Right lobe of liver (tissue), 6 donors: ENCODE measurements around the gene MTM1. TPM values are rescaled to one million over a fixed set of nuclear protein-coding genes. Genes with fewer than 3 reads are reported as not detected.

Experiments used
- ATAC-seq, 4 donors: fragments of 200-7000 bp; cut with Tn5 transposase; one replicate each; pipeline ENCODE4 v1.9.1; 2020; ENCODE audit warnings: mild to moderate bottlenecking in 4 of 4, moderate library complexity in 4 of 4
- DNase-seq, 3 donors: peaks; one replicate each; pipeline ENCODE4 v3.0.0-alpha.2; 2020
- H3K27ac ChIP-seq, 3 donors: fragments of 200-600 bp; one replicate each; pipeline ENCODE4 v1.8.0; 2022
- H3K27me3 ChIP-seq, 2 donors: fragments of 200-600 bp; one replicate each; pipeline ENCODE4 v1.8.0; 2022
- H3K36me3 ChIP-seq, 4 donors: fragments of 200-600 bp; sonication (generic) in 1 of 4; one replicate each; pipeline versions ENCODE4 v1.5.1 to v1.8.0; 2017 to 2022; ENCODE audit warnings: control low read depth in 1 of 4
- H3K4me1 ChIP-seq, 4 donors: fragments of 200-600 bp; sonication (generic) in 1 of 4; one replicate each; pipeline versions ENCODE4 v1.5.1 to v1.8.0; 2017 to 2022; ENCODE audit warnings: control low read depth in 1 of 4
- H3K4me3 ChIP-seq, 3 donors: fragments of 200-600 bp; one replicate each; pipeline ENCODE4 v1.8.0; 2022
- H3K9me3 ChIP-seq, 4 donors: fragments of 200-600 bp; sonication (generic) in 1 of 4; one replicate each; pipeline versions ENCODE4 v1.5.1 to v1.8.0; 2017 to 2022; ENCODE audit warnings: control low read depth in 1 of 4
- CTCF ChIP-seq, 4 donors: fragments of 200-600 bp in 3 of 4; fragments of 450-650 bp in 1 of 4; IDR thresholded peaks; one replicate each; pipeline versions ENCODE4 v1.5.1 to v1.8.0; 2016 to 2022; ENCODE audit warnings: antibody characterized with exemption in 4 of 4, mild to moderate bottlenecking in 2 of 4
- POLR2A ChIP-seq: fragments of 450-650 bp; IDR thresholded peaks from one replicate; pipeline ENCODE4 v1.6.1; 2017; ENCODE audit warnings: antibody characterized with exemption, mild to moderate bottlenecking
- WGBS: methylation state at CpG from one replicate; pipeline ENCODE4 v1.1.6; 2018; ENCODE audit warnings: low coverage, low lambda C conversion rate; ENCODE audit not compliant: insufficient coverage; ENCODE audit errors: missing lambda C conversion rate; 5-methylcytosine and 5-hydroxymethylcytosine counted together
- intact Hi-C, 2 donors: fragments of 100-400 bp; cut with DNase I; formaldehyde crosslinking; loops; one replicate each; pipeline versions ENCODE4 v1.11.2 to v1.14.1; 2022
- total RNA-seq, 6 experiments: library from RNA; depleted of rRNA in 2 of 6; stranded (reverse); fragments of >200 nt in 2 of 6; fragmentation: NEBNext Ultra II Directional in 3 of 6; extraction: Animal tissue kit (Norgen Biotek cat#: 25700) in 3 of 6; gene quantifications; one replicate each; pipeline versions ENCODE4 v1.1.0 to v1.2.4, GENCODE V29; 2016 to 2023
- donor health status: DM: no; HTN: yes; CAD: no.
- donor health status: DM: no; HTN: no; CAD: no.
- donor health status: DM: no; HTN: no; CAD: no.
- donor health status: DM: no; HTN: yes; CAD: no.
- donor health status: DM: no; HTN: yes; CAD: no.

MTM1 gene
- total RNA-seq, 6 experiments from 2014 or later: 9.8 to 18.0 (median 13.5) TPM

- Histone ChIP-seq H3K36me3 (no peaks in the 10 kb centered on the region), H3K9me3 (no peaks in the 10 kb centered on the region), H3K4me1 (no peaks in the 10 kb centered on the region), H3K27ac (no peak overlapping the region), H3K4me3 (no peak overlapping the region), H3K27me3 (no peaks in the 10 kb centered on the region)
- intact Hi-C loops: no loop called here
- ATAC-seq (no peak), DNase-seq (no peak)
- TF ChIP-seq CTCF (IDR thresholded peaks at IDR 0.05): no peak
- no peak for TF ChIP-seq POLR2A
Measured at GRCh38 chrX:150627957-150628356, 59.5 kb downstream of the MTM1 start.

- DNase-seq (no peak), ATAC-seq (peak in 1 of 4 donors; percentile 54)
- Histone ChIP-seq H3K4me1 (no peaks in the 10 kb centered on the region), H3K27me3 (no peaks in the 10 kb centered on the region), H3K4me3 (no peak overlapping the region), H3K9me3 (no peaks in the 10 kb centered on the region), H3K27ac (no peak overlapping the region), H3K36me3 (peaks cover 0 to 10% (median 1%) of the 10 kb centered on the region in 4 donors)
- TF ChIP-seq POLR2A (no peak), CTCF (IDR thresholded peaks at IDR 0.05) (no peak)
- WGBS: 74% methylated on average over 3 of the region's 3 CpGs
- intact Hi-C loops: no loop called here
Measured at GRCh38 chrX:150635952-150636351, 67.5 kb downstream of the MTM1 start.

GRCh38 chrX:150642423-150642822, 74.0 kb downstream of the MTM1 start:
- Histone ChIP-seq H3K36me3 (peaks cover 0 to 33% (median 3%) of the 10 kb centered on the region in 4 donors), H3K4me3 (no peak overlapping the region), H3K9me3 (no peaks in the 10 kb centered on the region), H3K27me3 (no peaks in the 10 kb centered on the region), H3K4me1 (no peaks in the 10 kb centered on the region), H3K27ac (no peak overlapping the region)
- WGBS: 74% methylated on average over 3 of the region's 3 CpGs
- DNase-seq: no peak
- TF ChIP-seq POLR2A (no peak), CTCF (IDR thresholded peaks at IDR 0.05) (no peak)
- ATAC-seq: no peak
- intact Hi-C loops: no loop called here

GRCh38 chrX:150643271-150643670, 74.8 kb downstream of the MTM1 start:
- no peak overlapping the region for H3K4me3 ChIP-seq
- TF ChIP-seq POLR2A (no peak), CTCF (IDR thresholded peaks at IDR 0.05) (no peak)
- ATAC-seq (no peak), DNase-seq (no peak)
- no peak overlapping the region for H3K27ac ChIP-seq
- no peaks in the 10 kb centered on the region for H3K4me1 ChIP-seq
- 19% methylated on average over 1 of the region's 1 CpG for WGBS
- intact Hi-C loops: no loop called here
- no peaks in the 10 kb centered on the region for H3K9me3 ChIP-seq
- peaks cover 0 to 33% (median 3%) of the 10 kb centered on the region in 4 donors for H3K36me3 ChIP-seq
- H3K27me3 ChIP-seq: no peaks in the 10 kb centered on the region

- Histone ChIP-seq H3K4me3 (no peak overlapping the region), H3K27me3 (no peaks in the 10 kb centered on the region), H3K27ac (no peak overlapping the region), H3K4me1 (no peaks in the 10 kb centered on the region), H3K9me3 (no peaks in the 10 kb centered on the region), H3K36me3 (peaks cover 0 to 33% (median 3%) of the 10 kb centered on the region in 4 donors)
- ATAC-seq (no peak), DNase-seq (no peak)
- TF ChIP-seq POLR2A (no peak), CTCF (IDR thresholded peaks at IDR 0.05) (no peak)
- WGBS: 70% methylated on average over 2 of the region's 2 CpGs
- intact Hi-C loops: no loop called here
Measured at GRCh38 chrX:150643958-150644357, 75.5 kb downstream of the MTM1 start.
